Hematopoietic multipotent progenitor cell treated with erythropoietin and hydrocortisone succinate and interleukin-3 and kit ligand, for 15 days (in vitro differentiated cells): ENCODE results near the gene RNF44.
"Not testable (repeated sequence)": the region's sequence is repeated elsewhere in the genome, so short reads cannot be mapped to it uniquely, and the experiment has no call there.

Experiments used
- DNase-seq: peaks from one replicate; pipeline ENCODE4 v3.0.0-alpha.2; 2015; ENCODE audit warnings: low spot score

Gene RNF44

DNA sequence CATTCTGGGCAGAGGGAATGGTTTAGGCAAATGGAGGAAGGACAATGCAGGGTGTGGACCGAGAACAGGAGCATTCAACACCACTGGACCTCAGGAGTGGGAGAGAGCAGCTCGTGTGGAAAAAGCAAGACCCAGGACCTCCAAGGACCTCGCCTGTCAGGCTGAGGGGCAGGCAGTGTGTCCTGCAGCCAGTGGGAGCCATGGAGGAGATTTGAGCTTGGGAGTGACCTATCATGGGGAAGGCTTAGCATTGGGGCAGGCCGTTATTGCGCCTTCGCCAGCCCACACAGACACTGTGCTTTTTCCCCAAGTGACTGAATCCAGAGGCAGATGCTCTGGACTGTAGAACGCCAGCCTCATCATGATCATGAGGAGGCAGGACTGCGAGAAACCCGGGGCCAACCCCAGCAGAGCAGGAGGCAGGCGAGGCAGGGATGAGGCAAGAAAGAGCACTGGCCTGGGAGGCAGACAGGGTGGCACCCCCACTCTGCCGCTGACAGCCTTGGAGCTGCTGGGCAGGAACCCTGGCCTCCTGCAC is 15.2 kb upstream of the RNF44 start:
- DNase-seq: no peak

GRCh38 chr5:176550937-176551336 is 13.7 kb upstream of the RNF44 start:
- DNase-seq: not testable (repeated sequence)

DNA sequence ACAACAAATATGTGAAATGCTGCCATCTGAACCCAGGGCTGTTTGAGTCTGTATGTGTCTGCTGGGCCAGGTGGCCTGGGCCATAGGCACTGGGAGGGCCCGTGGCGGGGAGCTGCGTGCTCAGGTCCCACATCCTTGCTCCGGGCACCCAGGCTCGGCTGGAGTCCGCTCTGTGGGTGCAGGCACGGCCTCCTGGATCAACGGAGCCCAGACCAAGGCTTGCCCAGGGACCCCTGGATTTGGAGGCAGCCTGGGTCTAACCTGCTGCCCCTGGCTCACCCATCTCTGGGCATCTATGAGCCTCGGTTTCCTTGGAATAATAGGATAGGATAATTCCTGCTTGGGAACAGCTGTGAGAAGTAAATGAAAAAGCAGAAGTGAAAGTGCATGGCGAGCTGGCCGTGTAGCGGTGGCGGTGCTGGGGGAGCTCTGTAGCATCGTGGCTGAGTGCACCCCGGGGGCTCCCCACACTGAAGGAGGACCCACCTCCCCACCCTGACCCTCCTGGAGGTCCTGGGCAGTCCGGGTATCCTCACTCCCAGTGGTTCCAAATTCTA is 13.2 kb upstream of the RNF44 start:
- DNase-seq: no peak

DNA sequence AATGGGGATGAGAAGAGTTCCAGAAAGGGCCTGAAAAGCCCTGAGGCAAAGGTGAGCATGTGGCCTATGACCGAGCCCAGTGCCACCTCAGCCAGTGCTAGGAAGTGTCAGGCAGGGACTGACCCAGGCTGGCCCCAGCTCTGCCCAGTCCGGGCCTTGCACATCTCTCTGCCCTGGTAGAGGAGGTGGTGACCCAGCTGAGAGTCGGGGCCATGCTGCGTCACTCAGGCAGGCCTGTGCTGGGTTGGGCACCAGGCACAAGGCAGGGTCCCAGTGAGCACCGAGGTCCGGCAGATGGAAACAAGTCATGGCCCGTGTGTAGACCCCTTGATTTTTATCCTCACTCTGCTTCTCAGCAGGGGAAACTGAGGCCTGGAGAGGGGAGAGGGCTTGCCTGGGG is 12.7 kb upstream of the RNF44 start:
- DNase-seq: no peak

- DNase-seq: no peak
Observed at GRCh38 chr5:176548967-176549444, 11.8 kb upstream of the RNF44 start, which contains the start of gene CDHR2. Gene CDHR2 (plus strand): TSS chr5:176549342. CDS start chr5:176565353, 16,011 bp downstream.

DNA sequence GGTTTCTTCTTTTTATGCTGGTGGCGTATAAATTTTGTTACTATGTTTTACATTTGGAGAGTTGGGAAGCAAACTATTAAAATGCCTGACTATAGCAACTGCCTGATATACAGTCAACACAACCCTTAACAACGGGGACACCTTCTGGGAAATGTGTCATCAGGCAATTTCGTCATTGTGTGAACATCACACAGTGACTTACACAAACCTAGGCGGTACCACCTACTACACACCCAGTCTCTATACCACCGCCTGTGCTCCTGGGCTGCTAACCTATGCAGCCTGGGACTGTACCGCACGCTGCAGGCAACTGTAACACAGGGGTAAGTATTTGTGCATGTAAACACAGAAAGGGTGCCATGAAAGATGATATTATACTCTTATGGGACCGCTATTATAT is 10.6 kb upstream of the RNF44 start:
- no peak for DNase-seq

GRCh38 chr5:176545737-176546509 is 8.7 kb upstream of the RNF44 start:
- DNase-seq: no peak

- no peak for DNase-seq
Observed at GRCh38 chr5:176545388-176545736, 8.2 kb upstream of the RNF44 start.

DNA sequence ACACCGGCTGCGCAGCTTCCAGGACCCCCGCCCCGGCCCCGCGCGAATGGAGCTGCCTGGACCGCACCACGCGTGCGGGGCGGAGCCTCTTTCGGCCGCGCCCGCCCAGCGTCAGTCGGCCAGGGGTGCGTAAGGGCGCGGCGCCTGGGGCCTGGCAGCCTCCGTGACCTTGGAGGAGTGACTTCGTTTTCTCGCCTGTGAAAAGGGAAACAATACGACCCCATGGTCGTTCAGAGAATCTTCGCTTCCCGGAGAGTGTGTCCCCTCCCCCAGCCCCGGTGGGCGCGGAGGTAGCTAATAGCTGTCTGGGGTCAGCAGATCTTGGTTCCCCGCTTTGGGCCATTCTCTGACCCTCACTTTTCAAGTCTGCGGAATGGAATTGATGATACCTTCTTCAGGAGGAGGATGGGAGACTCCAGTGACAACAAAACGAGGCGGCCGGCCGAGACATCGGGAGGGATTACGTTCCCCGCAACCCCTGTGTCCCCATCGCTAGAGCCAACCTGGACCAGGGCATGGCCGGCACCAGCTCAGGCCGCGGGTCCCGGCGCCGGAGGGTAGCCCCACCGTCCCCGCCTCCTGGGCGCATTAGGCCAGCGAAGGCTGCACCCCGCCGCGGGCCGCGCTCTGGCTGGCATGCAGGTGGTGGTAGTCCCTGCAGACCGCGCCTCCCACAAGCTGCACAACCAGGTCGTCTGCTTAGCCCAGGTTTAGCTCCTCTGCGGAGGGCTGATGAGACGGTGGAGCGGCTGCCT is 6.4 kb upstream of the RNF44 start:
- DNase-seq: peak; percentile 79

DNA sequence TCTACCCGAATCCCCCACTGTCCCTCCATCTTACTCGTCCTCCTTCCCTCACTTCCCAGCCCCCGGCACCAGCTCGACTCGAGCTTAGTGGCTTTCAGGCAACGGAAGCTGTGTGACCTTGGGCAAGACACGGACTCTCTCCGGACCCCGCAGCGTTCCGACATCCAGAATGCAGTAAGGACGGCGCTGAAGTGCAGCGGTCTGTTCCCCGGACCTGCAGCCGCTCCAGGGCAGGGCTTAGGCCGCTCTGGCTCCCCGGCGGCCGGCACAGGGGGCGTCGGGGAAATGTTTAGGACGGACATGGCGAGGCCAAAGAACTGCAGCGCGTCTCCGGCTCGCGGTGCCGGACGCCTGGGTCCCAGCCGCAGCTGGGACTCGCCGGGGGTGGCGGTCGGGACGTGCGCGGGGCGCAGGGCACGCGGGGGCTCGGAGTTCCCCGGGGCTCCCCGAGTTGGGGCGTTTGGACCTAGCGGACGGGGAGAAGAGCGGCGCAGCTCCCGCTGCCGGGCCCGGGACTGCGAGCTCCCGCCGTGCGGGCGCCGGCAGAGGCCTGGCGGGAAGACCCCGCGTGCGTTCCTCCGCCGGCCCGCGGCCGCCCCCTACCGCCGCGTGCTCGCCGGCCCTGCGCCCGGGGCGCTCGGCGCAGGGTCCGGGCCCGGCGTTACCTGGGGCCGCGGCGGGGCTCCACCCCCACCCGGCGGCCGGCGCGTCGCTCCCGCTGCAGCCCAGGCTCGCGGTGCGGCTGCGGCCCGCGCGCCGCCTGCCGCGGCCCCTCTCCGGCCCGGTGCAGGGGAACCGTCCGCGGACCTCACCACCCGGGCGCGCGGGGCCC is 5.6 kb upstream of the RNF44 start:
- DNase-seq: no peak

GRCh38 chr5:176542135-176542595 is 5.0 kb upstream of the RNF44 start:
- DNase-seq: peak; percentile 17

DNA sequence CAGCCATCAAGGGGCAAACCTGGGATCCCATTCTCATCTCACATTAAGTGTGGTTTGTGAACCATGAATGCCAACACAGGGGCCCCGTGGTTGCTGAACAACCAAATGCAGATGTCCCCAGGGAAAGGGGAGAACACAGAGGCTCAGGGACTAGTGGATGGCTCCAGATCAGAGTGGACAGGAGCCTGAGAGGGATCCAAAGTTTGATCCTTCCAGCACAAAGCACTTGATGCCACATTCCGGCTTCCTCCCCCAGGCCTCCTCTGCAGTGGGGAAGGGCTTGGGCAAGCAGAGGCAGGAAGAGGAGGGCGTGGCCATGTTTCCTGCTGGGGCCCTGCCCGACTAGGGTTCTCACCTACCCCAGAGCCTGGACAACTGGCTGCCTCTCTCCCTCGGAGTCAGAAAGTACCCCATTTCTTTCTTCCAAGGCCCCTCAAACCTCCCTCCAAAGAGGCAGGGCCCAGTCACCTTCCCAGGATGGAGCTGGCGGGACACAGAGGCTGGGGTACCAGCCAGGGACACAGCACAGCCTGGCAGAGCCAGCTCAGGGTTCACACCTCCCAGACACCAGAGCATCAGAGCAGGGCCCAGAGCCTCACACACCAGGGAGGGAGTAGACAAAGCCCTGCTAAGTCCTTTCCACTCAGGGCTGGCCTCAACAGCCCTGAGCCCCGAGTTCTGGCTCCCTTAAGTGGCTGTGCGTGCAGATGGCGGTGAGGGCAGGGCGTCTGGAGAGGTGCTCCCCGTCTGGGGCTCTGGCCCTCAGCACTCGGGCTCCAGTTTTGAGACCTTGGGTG is 4.3 kb upstream of the RNF44 start:
- DNase-seq: no peak

GRCh38 chr5:176540956-176541337 is 3.7 kb upstream of the RNF44 start:
- DNase-seq: no peak

GRCh38 chr5:176540476-176540899 is 3.3 kb upstream of the RNF44 start:
- no peak for DNase-seq

DNA sequence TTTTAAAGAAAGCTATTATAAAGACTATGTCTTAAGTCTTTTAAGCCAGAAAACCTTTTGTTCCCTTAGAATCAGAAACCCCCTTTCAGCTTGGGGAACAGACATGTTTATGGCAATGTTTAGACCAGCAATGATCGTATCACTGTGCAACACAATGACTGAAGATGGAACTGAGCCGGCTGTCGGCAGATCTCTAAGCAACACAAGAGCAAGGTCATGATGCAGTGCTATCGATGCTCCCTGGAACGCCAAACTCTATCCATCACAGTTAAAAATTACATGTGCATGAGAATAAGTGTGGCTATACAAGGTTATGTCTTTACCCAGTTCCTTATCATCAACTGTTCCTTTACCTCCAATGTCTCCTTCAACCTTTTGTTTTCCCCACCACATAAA is 1.8 kb upstream of the RNF44 start:
- DNase-seq: no peak

- DNase-seq: no peak
Observed at GRCh38 chr5:176538230-176538988, 1.2 kb upstream of the RNF44 start.

- DNase-seq: peak; percentile 99
Observed at GRCh38 chr5:176537554-176538229, 490 bp upstream of the RNF44 start.

- DNase-seq: no peak
Observed at GRCh38 chr5:176536132-176536901, 885 bp downstream of the RNF44 start.

- peak; percentile 12 for DNase-seq
Observed at GRCh38 chr5:176535664-176536131, 1.5 kb downstream of the RNF44 start.
